Gastrocnemius medialis (tissue), 4 donors: ENCODE measurements around the gene GRAPL.
"Not testable (repeated sequence)": the region's sequence is repeated elsewhere in the genome, so short reads cannot be mapped to it uniquely, and the experiment has no call there.

ENCODE experiments used
- POLR2A ChIP-seq, 2 donors: fragments of 450-650 bp; IDR thresholded peaks; one replicate each; pipeline ENCODE4 v1.6.1; 2017; ENCODE audit warnings: antibody characterized with exemption in 2 of 2, mild to moderate bottlenecking in 2 of 2, moderate library complexity in 2 of 2
- TF ChIP-seq, protein P1 (sequence below), 5 experiments: fragments of 450-650 bp in 3 of 5; fragments of 200-600 bp in 2 of 5; sonication (generic) in 2 of 5; IDR thresholded peaks in 4 of 5; conservative IDR thresholded peaks in 1 of 5; 1 replicate in 4 of 5; 2 replicates in 1 of 5; pipeline ENCODE4 v1.5.1; 2016 to 2019; ENCODE audit warnings: antibody characterized with exemption in 5 of 5, mild to moderate bottlenecking in 3 of 5, moderate library complexity in 3 of 5

DNA sequence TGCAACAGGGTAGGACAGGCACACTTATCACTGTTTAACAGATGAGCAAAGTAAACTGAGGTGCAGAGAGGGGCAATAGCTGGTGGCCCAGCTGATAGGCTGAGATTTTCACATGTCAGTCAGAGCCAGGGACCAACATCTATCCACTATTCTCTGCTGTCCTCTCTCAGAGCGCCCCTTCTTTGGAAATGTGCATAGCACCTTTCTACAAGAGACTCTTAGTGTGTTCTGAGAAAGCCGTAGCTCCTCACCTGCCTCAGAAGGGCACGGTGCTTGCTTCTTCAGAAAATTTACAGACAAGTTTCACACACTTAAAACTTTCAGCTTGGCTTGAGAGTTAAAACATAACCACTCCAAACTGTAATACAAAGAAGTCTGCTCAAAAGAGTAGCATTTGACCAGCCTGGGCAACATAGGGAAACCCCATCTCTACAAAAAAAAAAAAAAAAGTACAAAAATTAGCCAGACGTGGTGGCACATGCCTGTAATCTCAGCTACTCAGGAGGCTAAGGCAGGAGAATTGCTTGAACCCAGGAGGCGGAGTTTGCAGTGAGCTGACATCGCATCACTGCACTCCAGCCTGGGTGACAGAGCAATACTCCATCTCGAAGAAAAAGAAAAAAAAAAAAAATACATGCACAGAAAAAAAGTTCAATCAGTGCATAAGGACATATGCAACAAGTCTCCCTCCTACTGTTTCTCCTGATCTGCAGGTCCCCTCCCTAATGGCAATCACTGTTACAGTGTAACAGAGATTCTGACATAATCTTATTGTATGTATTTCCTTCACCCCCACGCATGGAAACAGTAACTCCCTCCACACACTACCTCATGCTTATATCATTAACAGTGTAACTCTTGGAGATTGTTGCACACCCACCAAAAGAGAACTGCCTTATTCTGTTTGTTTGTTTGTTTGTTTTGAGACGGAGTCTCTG is 23.6 kb downstream of the GRAPL start:
- TF ChIP-seq, protein P1, sequence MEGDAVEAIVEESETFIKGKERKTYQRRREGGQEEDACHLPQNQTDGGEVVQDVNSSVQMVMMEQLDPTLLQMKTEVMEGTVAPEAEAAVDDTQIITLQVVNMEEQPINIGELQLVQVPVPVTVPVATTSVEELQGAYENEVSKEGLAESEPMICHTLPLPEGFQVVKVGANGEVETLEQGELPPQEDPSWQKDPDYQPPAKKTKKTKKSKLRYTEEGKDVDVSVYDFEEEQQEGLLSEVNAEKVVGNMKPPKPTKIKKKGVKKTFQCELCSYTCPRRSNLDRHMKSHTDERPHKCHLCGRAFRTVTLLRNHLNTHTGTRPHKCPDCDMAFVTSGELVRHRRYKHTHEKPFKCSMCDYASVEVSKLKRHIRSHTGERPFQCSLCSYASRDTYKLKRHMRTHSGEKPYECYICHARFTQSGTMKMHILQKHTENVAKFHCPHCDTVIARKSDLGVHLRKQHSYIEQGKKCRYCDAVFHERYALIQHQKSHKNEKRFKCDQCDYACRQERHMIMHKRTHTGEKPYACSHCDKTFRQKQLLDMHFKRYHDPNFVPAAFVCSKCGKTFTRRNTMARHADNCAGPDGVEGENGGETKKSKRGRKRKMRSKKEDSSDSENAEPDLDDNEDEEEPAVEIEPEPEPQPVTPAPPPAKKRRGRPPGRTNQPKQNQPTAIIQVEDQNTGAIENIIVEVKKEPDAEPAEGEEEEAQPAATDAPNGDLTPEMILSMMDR (IDR thresholded peaks at IDR 0.05 in 4 of 5, conservative IDR thresholded peaks at IDR 0.05 in 1 of 5): not testable (repeated sequence)
- TF ChIP-seq POLR2A (IDR thresholded peaks at IDR 0.05): not testable (repeated sequence)
